CD4-positive, alpha-beta T cell treated with Interleukin-4 for 1 hour (primary cell): ENCODE results near the gene NDUFS7.

Experiments used
- DNase-seq, 2 donors: peaks; one replicate each; pipeline ENCODE4 v3.0.0-alpha.2; 2020 to 2022

The NDUFS7 gene

DNA sequence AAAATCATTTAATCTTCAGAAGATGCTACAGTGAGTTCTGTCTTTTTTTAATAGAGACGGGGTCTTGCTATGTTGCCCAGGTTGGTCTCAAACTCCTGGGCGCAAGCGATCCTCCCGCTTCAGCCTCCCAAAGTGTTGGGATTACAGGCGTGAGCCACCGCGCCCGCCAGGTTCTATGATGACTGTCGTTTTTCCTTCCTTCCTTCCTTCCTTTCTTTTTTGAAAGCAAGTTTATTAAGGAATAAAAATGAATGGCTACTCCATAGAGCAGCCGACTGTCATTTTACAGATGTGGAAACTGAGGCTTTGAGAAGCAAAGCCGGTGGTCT, 18.1 kb downstream of the NDUFS7 start:
- DNase-seq = no peak

DNA sequence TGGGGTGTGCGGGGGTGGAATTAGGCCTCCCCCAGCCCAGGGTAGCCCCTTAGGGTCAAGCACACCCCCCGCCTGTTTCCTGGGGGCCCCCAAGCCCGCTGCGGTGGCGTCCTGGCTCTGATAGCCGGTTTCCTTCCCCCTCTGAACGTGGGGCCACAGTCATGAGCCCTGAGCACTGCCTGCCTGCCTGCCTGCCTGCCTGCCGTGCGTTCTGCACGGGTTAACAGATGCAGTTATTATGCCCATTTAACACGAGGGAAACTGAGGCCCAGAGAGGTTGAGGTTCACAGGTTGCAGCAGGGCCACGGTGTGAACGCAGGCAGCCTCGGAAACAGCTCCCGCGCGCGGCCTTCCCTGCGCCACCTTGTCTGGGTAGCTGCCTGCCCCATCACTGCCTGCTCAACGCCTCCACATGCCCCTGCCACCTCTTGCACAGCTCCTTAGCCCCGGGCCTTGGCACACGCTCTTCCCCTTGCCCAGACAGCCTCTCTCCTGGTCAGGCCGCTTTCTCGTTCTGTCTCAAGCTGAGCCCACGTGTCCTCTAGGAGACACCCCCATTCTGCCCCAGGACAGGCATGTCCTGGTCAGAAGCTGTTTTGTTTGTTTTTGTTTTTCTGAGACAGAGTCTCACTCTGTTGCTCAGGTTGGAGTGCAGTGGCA, 18.8 kb downstream of the NDUFS7 start:
- no peak for DNase-seq

DNA sequence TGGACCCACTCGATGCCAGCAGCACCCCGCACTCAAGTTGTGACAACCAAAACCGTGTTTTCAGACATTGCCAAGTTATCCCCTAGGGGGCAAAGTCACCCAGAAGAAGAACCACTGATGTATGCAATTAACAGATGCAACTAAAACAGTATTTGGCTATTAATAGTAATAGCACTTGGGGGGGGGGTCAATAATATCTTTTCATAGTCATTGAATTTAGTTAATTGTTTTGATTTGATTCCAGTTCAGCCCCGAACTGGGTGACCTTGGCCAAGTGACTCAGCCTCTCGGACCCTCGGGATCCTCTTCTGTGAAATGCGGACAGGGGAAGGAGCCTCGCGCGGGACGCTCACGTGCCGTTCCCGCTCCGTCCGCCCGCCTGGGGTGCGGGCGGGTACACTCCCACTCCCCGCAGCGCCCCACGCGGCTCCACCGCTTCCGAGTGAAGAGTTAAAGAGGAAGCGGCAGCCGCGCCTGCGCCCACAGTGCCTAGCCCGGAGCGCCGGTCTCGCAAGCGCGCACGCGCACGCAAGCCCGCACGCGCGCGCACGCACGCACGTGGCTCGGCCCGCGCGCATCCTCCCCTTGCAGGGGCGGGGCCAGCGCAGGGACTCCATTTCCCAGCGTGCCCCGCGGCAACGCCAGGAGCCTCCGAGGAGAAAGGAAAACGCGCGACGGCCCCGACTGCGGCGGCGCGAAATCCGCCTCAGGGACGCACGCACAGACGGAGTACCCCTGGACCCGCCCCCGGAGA, 23.2 kb downstream of the NDUFS7 start:
- DNase-seq = peak; percentile 99

DNA sequence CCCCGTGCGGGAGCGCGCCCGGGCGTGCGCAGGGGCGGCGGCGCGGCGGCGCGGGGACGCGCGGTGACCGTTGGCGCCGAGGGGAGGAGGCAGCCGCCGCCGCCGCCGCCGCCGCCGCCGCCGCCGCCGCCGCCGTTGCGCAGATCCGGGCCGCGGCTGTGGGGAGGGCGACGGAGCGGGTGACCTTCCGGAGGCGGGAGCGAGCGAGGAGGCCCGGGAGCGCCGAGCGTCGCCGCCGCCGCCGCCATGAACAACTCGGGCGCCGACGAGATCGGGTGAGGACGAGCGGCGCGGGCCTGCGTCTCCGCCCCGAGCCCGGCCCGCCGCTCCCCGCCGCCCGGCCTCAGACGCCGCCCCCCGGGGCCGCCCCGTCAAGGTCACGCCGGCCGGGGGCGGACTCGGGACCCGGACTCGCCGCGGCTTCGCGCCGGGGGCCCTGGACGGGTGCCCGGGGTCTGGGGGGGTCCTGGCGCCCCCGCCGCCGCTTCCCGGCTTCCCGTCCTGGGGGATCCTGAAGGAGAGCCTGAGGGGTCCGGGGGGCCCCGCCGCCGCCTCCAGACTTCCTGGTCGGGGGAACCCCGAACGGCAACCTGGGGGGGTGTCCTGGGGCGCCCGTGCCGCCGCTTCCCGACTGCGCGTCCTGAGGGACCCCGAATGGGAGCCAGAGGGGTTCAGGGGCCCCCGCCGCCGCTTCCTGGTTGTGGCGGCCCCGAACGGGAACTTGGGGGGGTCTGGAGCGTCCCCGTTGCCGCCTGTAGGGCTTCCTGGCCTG, 24.0 kb downstream of the NDUFS7 start, which contains the start of gene DAZAP1:
TSS of gene DAZAP1 (plus strand) at position 59 of the 772 bp plus-strand sequence. CDS start at position 247, 188 bp downstream.
- peak in 1 of 2 donors; percentile 43 for DNase-seq

DNA sequence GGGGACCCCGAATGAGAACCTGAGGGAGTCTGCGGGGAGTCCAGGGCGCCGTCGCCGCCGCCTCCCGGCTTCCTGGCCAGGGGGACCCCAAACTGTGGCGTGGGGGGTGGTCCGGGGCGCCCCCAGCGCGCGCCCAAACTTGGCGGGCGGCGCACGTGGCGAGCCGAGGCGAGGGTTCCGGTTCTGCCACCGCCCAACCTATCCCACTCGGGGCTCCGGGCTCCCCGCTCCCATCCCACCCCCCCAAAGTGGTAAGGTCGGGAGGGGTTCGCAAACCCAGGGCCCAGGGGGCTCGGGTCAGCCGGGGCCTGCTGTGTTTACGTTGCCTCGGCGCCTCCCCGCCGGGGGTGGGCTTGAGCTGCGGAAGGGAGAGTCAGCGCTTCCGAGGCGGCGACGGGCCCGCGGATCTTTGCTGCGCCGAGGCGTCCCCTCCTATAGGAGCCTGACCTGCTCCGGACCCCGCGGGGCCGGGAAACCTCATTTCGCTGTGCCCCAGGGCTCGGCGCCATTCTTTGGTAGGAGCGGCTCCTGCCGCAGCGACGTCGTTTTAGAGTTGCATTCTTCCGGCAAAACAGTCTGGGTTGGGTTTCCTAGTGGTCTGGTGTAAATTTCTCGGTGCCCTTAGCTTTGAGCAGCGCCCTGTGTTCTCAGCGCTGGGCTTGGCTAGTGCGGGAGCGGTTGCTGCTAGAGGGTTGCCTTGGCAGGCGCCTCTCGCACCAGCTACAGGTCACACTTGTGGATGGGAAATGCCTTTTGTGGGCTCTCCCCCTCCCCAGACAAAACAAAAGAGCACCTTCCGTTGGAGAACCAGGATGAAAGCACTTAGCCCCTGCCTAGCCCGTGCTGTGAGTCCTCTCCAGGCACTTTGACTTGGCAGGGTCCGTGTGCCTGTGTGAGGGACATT, 24.8 kb downstream of the NDUFS7 start:
- peak; percentile 58 to 70 for DNase-seq

DNA sequence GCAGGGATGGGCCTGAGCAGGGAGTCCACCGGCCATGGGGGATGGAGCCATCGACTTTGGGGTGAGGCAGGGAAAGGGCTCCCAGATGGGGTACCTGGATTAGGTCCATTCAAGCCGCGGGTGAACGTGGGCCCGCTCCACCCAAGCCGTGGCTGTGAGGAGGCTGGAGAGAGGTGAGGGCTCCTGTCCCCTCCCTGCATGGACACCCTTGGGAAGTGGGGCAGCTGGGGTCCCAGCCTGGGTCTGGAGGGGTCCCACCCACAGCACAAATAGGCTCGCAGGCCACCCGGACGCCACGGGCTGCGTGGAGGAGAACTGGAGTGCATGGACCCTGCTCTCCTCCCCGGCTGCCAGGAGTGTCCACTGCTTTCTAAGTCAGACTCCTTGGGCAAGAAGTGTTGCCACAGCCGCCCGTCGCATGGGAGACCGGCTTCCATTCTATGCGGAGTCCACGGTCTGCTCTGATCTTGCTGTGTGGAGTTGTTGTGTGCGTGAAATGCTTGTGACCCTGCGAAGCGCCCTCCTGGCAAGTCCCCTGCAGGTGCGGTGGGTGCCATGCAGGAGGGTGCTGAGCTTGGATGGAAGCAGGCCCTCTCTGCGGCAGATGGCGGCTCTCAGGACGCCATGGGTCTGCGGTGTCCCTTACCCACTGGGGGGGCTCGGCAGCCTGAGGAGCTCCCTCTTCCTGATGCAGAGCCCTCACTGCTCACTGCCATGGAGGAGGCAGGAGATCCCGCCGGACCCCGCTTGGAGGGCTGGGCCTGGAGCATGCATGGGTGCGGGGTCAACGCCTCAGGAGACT, 25.7 kb downstream of the NDUFS7 start:
- DNase-seq = no peak

DNA sequence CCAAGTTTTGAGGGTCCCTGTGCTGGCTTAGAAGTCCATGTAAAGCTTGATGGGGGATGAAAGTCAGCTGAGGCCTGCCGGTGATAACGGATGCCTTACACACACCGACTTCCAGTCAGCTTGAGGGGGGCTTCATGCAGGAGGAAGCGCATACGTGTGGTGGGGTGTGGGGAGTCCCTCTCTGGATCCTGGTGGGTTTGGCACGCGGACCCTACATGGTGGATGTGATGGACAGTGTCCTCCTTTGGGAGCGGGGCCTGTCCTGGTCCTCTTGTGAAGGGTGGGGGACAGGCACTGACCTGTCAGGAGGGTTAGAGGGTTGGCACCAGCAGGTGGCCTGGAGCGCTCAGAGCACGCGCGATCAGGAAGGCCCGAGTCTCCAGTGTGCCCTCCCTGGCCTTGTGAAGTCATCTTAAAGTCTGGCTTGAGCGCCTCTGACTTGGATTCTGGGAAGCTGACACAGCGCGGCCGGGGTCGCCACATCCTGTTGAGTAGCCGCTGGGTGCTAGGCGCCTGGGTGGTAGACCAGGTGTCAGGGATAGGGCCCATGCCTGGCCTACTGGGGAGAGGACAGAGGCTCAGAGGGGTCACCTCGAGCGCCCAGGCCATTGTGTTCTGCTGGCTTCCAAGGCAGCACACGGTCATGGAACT, 26.6 kb downstream of the NDUFS7 start:
- no peak for DNase-seq

DNA sequence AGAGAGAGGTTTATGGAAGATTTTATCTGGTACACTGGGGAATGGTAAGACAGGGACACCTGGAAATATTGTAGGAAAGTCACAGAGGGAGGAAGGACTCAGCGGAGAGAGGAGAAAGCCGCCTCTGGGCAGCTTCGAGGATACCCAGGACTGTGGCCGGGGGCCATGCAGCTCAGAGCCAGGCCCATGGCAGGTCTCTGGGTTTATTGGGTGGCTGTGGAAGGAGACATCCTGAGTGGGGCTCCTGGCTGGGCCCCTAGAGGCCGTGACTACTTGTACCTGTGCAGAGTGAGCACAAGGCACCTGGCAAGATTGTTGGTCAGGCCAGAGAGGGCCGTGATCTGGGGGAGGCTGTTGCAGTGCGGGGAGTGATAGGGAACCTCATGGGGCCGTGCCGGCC, 27.1 kb downstream of the NDUFS7 start:
- DNase-seq = no peak

DNA sequence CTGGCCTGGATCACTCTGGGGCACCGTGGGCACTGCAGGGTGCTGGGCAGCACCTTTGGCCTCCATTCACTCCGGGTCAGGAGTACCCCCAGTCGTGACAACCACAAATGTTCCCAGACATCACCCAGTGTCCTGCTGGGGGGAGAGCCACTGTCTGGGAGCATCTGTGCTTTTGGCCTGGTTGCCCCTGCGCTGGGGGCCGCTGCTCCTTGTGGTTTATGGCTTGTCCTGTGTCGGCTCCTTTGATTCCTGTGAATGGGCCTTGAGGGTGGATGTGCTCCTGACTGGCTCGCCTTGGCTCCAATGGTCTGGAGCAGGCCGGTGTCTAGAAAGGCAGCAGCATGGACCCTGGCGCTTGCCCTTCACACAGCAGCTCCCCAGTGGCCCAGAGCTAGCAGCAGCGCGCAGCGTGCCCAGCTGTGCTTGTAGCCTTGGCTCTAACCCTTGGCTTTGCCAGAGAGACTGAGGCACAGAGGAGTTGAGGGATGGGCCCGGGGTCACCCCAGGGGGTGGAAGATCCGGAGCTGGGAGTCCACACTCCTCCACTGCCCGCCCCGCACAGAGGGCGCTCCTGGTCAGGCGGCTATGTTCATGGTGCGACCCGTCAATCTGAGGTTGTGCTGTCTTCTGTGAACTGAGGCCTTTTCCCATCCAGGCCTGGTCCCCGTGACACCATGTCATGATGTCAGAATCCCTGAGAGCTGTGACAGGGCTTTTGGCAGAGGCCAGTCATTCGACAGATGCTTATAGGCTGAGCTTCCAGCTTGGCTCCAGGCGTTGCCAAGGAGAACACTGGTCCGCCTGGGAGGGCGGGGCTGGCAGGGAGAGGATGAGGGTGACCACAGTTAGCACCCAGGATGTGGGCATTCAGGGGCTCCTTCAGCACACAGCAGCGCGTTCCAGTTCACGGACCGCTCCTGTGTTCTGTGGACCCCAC, 27.8 kb downstream of the NDUFS7 start:
- DNase-seq = peak in 1 of 2 donors; percentile 49

DNA sequence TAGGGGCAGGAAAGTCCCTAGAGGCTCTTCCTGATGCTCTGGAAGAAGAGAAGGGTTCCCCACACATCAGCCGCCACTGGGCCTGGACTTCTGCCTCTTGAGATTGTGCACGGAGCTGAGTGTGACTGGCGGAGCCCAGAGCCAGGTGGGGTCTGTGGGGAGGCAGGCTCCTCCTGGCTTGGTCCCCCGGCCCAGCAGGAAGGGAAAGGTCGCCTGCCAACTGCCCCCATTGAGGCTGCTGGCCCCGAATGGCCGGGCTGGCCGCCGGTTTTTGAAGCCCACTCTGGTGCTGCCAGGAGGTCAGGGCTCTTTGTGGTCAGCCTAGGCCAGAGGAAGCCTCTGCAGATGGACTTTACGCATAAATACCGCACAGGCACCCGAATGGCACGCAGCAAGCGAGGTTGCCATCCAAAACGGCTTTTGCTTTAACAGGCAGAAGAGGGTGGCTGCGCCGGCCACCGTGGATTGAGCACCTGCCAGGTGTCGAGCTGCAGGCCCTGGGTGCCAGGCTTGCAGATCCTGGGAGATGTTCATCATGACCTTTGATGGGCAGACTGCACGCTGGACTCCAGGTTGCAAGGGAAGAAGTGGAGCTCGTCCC, 28.7 kb downstream of the NDUFS7 start:
- no peak for DNase-seq

DNA sequence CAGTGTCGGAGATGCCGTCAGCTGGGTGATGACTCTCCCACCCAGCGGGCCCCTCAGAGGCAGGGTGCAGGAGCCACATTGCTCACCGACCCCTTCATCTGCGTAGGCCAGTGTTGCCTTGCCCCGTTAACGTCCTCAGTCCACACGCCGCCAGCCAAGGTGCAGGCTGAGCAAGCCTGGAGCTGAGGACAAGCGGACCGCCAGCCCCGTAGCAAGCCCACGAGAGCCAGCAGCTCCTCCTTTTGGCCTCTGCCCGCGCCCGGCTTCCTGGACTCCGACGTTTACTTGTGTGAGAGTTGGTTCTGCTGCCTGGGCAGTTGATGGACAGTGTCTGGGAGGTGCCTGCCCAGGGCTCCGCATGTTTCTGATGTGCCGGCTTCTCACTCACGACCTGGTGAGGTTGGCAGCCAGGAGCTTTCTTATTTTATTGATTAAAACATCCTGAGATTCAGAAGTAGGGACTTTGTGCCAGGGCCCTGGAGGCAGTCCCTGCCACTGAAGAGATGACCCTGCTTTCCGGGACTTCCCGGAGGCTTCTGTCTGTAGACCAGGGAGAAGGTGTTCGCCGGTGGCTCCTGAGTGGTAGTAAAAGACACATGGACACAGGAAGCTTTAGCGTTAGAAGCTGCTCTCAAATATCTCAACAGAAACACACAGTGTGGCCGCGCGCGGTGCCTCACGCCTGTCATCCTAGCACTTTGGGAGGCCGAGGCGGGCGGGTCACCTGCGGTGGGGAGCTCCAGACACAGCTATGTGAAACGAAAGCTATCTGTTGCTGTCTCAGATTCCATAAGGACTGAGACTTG, 29.5 kb downstream of the NDUFS7 start:
- DNase-seq = no peak

DNA sequence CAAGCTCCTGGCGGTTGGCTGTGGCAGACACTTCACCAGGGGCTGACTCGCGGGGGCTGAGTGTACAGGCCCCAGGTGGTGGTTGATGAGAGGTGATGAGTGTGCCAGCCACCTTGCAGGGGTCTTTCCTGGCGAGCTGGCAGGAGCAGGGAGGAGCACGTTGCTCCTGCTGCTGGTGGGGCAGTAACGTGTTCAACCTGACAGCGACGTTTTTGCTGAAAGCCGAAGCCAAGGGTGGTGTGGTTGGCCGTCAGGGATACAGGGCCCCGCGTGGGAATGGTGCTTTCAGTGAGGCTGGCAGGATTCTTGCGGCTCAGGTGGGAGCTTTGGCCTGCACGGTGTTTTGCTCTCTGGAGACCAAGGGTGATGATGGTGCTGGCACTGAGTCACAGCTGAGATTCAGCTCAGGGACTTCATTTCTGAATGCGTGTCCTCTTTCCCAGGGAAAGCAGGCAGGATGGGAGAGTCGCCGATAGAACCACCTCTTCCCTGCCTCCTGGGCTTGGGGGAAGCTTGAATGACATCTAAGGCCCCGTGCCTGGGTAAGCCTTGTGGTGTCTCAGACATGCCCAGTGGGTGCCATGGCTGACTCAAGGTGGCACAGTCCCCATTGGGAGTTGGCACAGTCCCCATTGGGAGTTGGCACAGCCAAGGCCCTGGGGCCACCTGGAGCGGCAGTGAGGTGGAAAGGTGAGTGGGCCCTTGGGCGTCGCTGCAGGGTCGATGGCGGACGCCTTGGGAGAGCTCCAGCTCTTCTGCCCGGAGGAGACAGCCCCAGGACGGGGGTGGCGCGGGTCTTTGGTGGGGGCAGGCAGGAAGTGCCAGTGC, 32.5 kb downstream of the NDUFS7 start:
- no peak for DNase-seq

DNA sequence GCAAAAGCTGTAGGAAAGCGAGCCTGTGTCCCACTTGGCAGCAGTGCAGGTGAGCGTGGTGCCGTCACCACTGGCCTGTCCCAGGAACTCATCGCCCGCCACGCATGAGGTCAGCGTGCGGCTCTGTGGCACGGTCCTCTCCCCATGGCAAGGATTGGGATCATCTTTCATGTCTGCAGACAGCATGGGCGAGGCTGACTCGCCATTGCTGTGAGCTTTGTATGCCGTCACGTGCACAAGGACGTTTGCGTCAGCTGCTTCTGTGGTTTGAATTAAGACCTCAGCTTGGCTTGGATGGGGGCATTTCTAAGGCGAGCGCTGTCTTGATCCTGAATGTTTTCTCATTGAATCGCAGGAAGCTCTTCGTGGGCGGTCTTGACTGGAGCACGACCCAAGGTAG, 33.4 kb downstream of the NDUFS7 start:
- no peak for DNase-seq

DNA sequence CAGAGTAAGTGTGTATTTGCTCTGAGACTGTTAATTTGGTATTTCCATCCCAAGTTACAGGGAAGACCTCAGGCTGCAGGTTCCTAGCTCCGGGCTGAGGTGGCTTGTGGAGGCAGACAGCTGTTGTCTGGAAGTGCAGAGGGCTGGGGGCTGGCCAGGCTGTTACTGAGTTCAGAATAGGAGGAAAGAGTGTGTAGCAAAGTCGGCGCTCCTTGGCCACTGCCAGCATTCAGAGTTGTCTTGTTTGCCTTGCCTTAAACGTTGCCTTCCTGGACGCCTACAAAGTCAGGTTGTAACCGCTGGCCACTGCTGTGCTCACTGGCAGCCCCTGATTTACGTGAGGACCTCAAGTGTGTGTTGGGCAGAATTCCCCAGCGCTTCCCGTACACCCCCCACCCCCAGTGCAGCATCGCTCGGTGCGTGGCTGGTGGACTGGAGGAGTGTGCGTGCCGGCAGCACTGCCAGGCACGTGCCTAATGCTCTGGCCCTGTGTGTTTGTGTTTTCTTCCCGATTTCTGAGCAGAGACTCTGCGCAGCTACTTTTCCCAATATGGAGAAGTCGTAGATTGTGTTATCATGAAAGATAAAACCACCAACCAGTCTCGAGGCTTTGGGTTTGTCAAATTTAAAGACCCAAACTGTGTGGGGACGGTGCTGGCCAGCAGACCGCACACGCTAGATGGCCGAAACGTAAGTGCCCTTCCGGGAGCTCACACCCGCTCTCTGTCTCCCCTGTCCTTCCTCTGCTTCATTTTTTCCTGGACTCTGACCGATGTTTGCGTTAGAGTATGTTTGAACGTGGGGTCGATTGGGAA, 34.2 kb downstream of the NDUFS7 start:
- no peak for DNase-seq

DNA sequence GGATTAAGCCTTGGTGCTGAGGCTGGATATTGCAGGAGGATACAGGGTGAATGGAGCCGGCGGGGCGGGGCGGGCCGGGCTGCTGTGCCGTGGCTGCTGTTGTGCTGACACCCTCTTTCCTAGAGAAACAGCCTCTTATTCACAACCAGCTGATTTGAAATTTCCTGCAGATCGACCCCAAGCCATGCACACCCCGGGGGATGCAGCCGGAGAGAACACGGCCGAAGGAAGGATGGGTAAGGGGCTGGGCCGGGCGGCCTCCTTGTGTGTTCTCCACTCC, 34.7 kb downstream of the NDUFS7 start:
- no peak for DNase-seq

DNA sequence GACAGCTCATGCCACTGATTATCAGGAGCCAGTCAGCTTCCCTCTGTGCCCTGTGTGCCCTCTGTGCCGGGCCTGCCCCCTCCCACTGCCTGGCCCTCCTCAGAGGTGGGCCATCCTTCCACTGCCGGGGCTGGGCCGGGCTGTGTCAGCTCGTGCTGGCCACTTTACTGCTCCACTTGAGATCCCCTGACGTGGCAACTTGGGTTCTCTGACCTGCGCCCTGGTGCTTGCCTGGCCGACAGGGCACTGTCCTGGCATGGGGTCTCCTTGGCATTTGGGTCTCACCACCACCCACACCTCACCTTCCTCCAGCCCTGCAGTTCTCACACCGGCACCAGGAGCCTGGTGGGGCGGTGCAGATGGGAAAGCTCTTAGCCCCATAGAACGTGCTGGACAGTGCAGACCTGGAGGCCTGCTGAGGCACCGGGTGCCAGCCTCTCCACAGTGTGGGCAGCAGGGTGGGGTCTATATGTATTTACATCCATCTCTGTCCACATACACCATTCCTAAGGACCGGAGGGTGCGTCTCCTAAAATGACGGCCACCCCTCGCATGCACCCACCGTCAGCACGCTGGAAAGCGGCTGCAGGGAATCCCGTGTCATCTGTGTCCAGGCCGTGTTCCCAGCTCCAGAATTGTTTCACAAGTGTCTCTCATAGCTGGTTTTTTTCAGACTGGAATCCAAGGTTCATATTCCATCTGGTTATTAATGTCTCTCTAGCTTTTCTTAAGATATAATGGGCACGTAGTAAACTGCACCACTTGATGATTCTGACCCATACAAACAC, 35.4 kb downstream of the NDUFS7 start:
- no peak for DNase-seq
